ENCODE data around the gene VN1R2. TPM values are rescaled to one million over a fixed set of nuclear protein-coding genes. Genes with fewer than 3 reads are reported as not detected.
"Not testable (repeated sequence)": the region's sequence is repeated elsewhere in the genome, so short reads cannot be mapped to it uniquely, and the experiment has no call there.

The VN1R2 gene
- total RNA-seq, 1 donor from 2014 or later: not detected

DNA sequence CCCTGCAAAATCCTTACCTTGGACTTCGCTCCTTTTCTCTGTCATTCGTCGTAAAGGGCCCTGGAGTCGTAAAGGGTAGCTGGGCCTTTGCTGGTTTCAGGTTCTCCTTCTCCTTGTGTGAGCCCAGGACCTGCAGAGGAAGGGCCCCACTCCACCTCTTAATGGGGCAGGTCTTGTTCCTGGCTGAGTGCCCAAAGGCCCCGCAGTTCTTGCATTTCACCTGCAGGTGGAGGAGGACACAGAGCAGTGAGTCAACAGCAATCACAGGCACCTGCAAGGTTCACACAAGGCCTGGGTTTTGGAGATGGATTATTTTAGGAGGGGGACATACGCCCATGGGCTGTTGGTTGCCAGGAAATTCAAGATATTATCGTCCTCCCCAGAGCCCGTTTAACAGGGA lies 43.2 kb downstream of the VN1R2 start:
- not testable (repeated sequence) for H3K9ac ChIP-seq; H3K27me3 ChIP-seq; H3K36me3 Mint-ChIP-seq; H3K4me1 ChIP-seq; H3K9me3 ChIP-seq (ENCODE audit: low read depth); H3K4me2 ChIP-seq; H3K27ac Mint-ChIP-seq; H3K27ac ChIP-seq; H3K4me3 ChIP-seq; H3F3A ChIP-seq (ENCODE audit: low read depth); H4K20me1 ChIP-seq (ENCODE audit: low read depth); H3K27me3 Mint-ChIP-seq (ENCODE audit: insufficient read depth, low read depth); H3K4me1 Mint-ChIP-seq; H3K36me3 ChIP-seq; H2AFZ ChIP-seq (replicated peaks); DNase-seq (ENCODE audit: low spot score); H3K4me3 Mint-ChIP-seq; H3K79me2 ChIP-seq (ENCODE audit: low read depth)
- TF ChIP-seq, protein P1, sequence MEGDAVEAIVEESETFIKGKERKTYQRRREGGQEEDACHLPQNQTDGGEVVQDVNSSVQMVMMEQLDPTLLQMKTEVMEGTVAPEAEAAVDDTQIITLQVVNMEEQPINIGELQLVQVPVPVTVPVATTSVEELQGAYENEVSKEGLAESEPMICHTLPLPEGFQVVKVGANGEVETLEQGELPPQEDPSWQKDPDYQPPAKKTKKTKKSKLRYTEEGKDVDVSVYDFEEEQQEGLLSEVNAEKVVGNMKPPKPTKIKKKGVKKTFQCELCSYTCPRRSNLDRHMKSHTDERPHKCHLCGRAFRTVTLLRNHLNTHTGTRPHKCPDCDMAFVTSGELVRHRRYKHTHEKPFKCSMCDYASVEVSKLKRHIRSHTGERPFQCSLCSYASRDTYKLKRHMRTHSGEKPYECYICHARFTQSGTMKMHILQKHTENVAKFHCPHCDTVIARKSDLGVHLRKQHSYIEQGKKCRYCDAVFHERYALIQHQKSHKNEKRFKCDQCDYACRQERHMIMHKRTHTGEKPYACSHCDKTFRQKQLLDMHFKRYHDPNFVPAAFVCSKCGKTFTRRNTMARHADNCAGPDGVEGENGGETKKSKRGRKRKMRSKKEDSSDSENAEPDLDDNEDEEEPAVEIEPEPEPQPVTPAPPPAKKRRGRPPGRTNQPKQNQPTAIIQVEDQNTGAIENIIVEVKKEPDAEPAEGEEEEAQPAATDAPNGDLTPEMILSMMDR (IDR thresholded peaks at IDR 0.05): peak; percentile 5
- peaks cover 29% of the 10 kb centered on the region for H3K9me3 Mint-ChIP-seq

GRCh38 chr19:53308339-53308811 lies 50.3 kb downstream of the VN1R2 start:
- no peaks in the 10 kb centered on the region for H3K9me3 ChIP-seq (ENCODE audit: low read depth)
- no peak overlapping the region for H3K4me3 Mint-ChIP-seq
- no peak overlapping the region for H3K27ac ChIP-seq
- no peaks in the 10 kb centered on the region for H3K36me3 Mint-ChIP-seq
- H3K36me3 ChIP-seq: no peaks in the 10 kb centered on the region
- no peaks in the 10 kb centered on the region for H3K4me1 Mint-ChIP-seq
- peak overlapping the region; percentile 59 for H2AFZ ChIP-seq (replicated peaks)
- H3K4me1 ChIP-seq: peaks cover 7% of the 10 kb centered on the region
- DNase-seq (ENCODE audit: low spot score): peak; percentile 67
- H3K27ac Mint-ChIP-seq: no peak overlapping the region
- H3K4me2 ChIP-seq: peak overlapping the region; percentile 6
- H3K4me3 ChIP-seq: no peak overlapping the region
- TF ChIP-seq, protein P1 (IDR thresholded peaks at IDR 0.05): peak; percentile 71
- TF ChIP-seq EZH2phosphoT487 (IDR thresholded peaks at IDR 0.05): no peak
- TF ChIP-seq EZH2 (IDR thresholded peaks at IDR 0.05): no peak
- H3K27me3 Mint-ChIP-seq (ENCODE audit: insufficient read depth, low read depth): peaks cover 7% of the 10 kb centered on the region
- no peak overlapping the region for H3K9ac ChIP-seq
- no peaks in the 10 kb centered on the region for H3K79me2 ChIP-seq (ENCODE audit: low read depth)
- H3F3A ChIP-seq (ENCODE audit: low read depth): no peaks in the 10 kb centered on the region
- peaks cover 58% of the 10 kb centered on the region for H3K27me3 ChIP-seq
- peaks cover 37% of the 10 kb centered on the region for H3K9me3 Mint-ChIP-seq
- H4K20me1 ChIP-seq (ENCODE audit: low read depth): no peaks in the 10 kb centered on the region

Other genes with a start within 250 kb of the VN1R2 start
- gene ERVV-1, start 244.4 kb upstream of the VN1R2 start, total RNA-seq (ENCODE audit: low replicate concordance): not detected in 2 replicates
- 0.06 TPM in 1 of 2 replicates, not detected in the other for gene ERVV-2, start 213.6 kb upstream of the VN1R2 start, total RNA-seq (ENCODE audit: low replicate concordance)
- 78.3 and 86.0 TPM in 2 replicates for gene ZNF160, start 154.9 kb upstream of the VN1R2 start, total RNA-seq (ENCODE audit: low replicate concordance)
- gene ZNF415, start 125.4 kb upstream of the VN1R2 start, total RNA-seq (ENCODE audit: low replicate concordance): 20.3 and 23.9 TPM in 2 replicates
- 15.2 and 19.9 TPM in 2 replicates for gene ZNF347, start 99.2 kb upstream of the VN1R2 start, total RNA-seq (ENCODE audit: low replicate concordance)
- gene ZNF665, start 64.9 kb upstream of the VN1R2 start, total RNA-seq (ENCODE audit: low replicate concordance): 7.3 and 9.4 TPM in 2 replicates
- 70.4 and 85.7 TPM in 2 replicates for gene ZNF677, start 3.4 kb upstream of the VN1R2 start, total RNA-seq (ENCODE audit: low replicate concordance)
- not detected in 2 replicates for gene VN1R4, start 9.4 kb downstream of the VN1R2 start, total RNA-seq (ENCODE audit: low replicate concordance)
- gene ZNF845, start 75.5 kb downstream of the VN1R2 start, total RNA-seq (ENCODE audit: low replicate concordance): 17.9 and 22.8 TPM in 2 replicates
- 18.0 and 31.8 TPM in 2 replicates for gene ZNF525, start 107.4 kb downstream of the VN1R2 start, total RNA-seq (ENCODE audit: low replicate concordance)
- 14.9 and 17.2 TPM in 2 replicates for gene ZNF765, start 136.9 kb downstream of the VN1R2 start, total RNA-seq (ENCODE audit: low replicate concordance)
- gene ZNF761, start 173.7 kb downstream of the VN1R2 start, total RNA-seq (ENCODE audit: low replicate concordance): 17.9 and 22.1 TPM in 2 replicates
- 14.2 and 24.3 TPM in 2 replicates for gene ZNF813, start 209.4 kb downstream of the VN1R2 start, total RNA-seq (ENCODE audit: low replicate concordance)